Activated CD4-positive, alpha-beta memory T cell treated with anti-CD3 and anti-CD28 coated beads for 36 hours (primary cell): ENCODE results near the gene WASHC4. TPM values are rescaled to one million over a fixed set of nuclear protein-coding genes. Genes with fewer than 3 reads are reported as not detected.
A peak's percentile ranks its signal among the peaks of the same experiment; 100 is the strongest.

Experiments used
- CTCF ChIA-PET: fragments of 350-600 bp; sonication (Branson Sonifier 250); formaldehyde crosslinking; loops from one replicate; lab custom pipeline; 2021; ENCODE audit warnings: antibody characterized with exemption, inconsistent platforms; lab: Charles Lee
- POLR2A ChIA-PET: fragments of 350-600 bp; sonication (Branson Sonifier 250); formaldehyde crosslinking; loops from one replicate; lab custom pipeline; 2021; ENCODE audit warnings: antibody characterized with exemption; lab: Charles Lee
- DNase-seq: peaks from one replicate; pipeline ENCODE4 v3.0.0-alpha.2; 2020
- H3K27ac Mint-ChIP-seq: one replicate; pipeline ENCODE4 v1.8.0; 2021; ENCODE audit warnings: mixed read lengths
- H3K27me3 Mint-ChIP-seq: one replicate; pipeline ENCODE4 v1.8.0; 2021; ENCODE audit warnings: mixed read lengths
- H3K36me3 Mint-ChIP-seq: one replicate; pipeline ENCODE4 v1.8.0; 2021; ENCODE audit warnings: mixed read lengths
- H3K4me1 Mint-ChIP-seq: one replicate; pipeline ENCODE4 v1.8.0; 2021; ENCODE audit warnings: low read depth, mixed read lengths
- H3K4me3 Mint-ChIP-seq: one replicate; pipeline ENCODE4 v1.8.0; 2021; ENCODE audit warnings: mild to moderate bottlenecking, mixed read lengths
- H3K9me3 Mint-ChIP-seq: one replicate; pipeline ENCODE4 v1.8.0; 2021; ENCODE audit warnings: mixed read lengths
- intact Hi-C: fragments of 100-400 bp; cut with micrococcal nuclease; formaldehyde crosslinking; loops from one replicate; pipeline ENCODE4 v1.15.1; 2023
- total RNA-seq, 2 experiments: library from RNA; stranded (reverse); gene quantifications; one replicate each; pipeline ENCODE4 v1.2.3, GENCODE V29; 2021

WASHC4 gene
- total RNA-seq, 2 experiments from 2014 or later, result 34.2 to 36.8 TPM

DNA sequence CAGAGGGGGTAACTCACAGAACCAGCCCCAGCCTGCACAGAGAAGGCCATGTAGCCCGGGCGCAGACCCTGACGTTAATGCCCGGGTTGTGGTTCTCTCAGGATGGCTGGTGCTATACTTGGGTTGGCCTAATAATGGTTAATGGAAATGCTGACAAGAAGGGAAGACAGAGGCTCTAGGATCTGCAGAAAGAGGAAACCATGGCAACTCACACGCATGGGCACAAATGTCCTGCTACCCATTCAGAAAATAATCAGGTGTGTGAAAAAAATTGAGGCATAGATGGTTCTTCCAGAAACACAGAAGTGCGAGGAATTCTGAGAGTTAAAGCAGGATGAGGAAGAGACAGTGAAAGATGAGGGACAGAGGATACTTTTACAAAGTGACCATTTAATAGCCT lies 94.7 kb downstream of the WASHC4 start:
- ChIA-PET CTCF (no interaction called here), POLR2A (no interaction called here)
- peaks cover 21% of the 10 kb centered on the region for H3K4me1 Mint-ChIP-seq
- no peak for DNase-seq
- no peaks in the 10 kb centered on the region for H3K9me3 Mint-ChIP-seq
- no peak overlapping the region for H3K27ac Mint-ChIP-seq
- H3K36me3 Mint-ChIP-seq, result peaks cover 19% of the 10 kb centered on the region
- intact Hi-C loops, result no loop called here
- H3K4me3 Mint-ChIP-seq, result no peak overlapping the region
- H3K27me3 Mint-ChIP-seq, result no peaks in the 10 kb centered on the region

- intact Hi-C loops, result loop anchor here (2.0 kb wide), 1 partner anchor 25 kb away; no protein-coding TSS in a partner anchor
- H3K4me1 Mint-ChIP-seq, result peaks cover 21% of the 10 kb centered on the region
- H3K4me3 Mint-ChIP-seq, result no peak overlapping the region
- H3K27ac Mint-ChIP-seq, result no peak overlapping the region
- H3K9me3 Mint-ChIP-seq, result no peaks in the 10 kb centered on the region
- ChIA-PET CTCF (no interaction called here), POLR2A (no interaction called here)
- H3K36me3 Mint-ChIP-seq, result peaks cover 18% of the 10 kb centered on the region
- DNase-seq, result no peak
- H3K27me3 Mint-ChIP-seq, result no peaks in the 10 kb centered on the region
Measured at GRCh38 chr12:105204127-105204526, 96.6 kb downstream of the WASHC4 start.

DNA sequence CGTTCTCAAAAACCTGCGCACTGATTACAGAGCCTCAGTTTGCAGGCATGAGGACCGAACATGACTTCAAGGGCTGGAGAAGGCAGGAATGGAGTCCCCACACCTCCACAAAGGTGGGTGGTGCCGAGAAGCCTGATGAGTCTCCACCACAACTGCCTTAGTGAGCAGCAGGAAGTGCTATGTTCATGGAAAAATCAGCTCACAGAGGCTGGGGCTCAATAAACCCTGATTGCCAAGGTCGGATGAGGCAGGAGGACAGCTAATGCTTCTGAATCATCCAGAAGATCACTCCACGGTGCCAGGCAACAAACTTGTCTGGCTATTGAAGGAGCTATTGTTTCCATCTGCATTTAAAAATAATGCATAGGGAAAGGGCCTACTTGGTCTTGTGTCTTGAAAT lies 97.4 kb downstream of the WASHC4 start:
- peak overlapping the region; percentile 81 for H3K27ac Mint-ChIP-seq

GRCh38 chr12:105205322-105206048 lies 98.0 kb downstream of the WASHC4 start:
- Mint-ChIP-seq H3K27ac (peak overlapping the region; percentile 81), H3K36me3 (peaks cover 20% of the 10 kb centered on the region), H3K4me1 (peaks cover 21% of the 10 kb centered on the region), H3K9me3 (no peaks in the 10 kb centered on the region), H3K27me3 (no peaks in the 10 kb centered on the region), H3K4me3 (no peak overlapping the region)
- intact Hi-C loops, result loop anchor here (2.0 kb wide), 1 partner anchor 23 kb away; no protein-coding TSS in a partner anchor
- no peak for DNase-seq
- ChIA-PET POLR2A (no interaction called here), CTCF (interaction anchor here (0.9 to 1.0 kb wide), 2 partner anchors 15 to 178 kb away, joined by 3 to 4 read pairs; no protein-coding TSS in a partner anchor)

More for the DNA sequence above, 97.4 kb downstream of the WASHC4 start:
- POLR2A ChIA-PET, result no interaction called here
- intact Hi-C loops, result loop anchor here (2.0 kb wide), 1 partner anchor 24 kb away; no protein-coding TSS in a partner anchor
- Mint-ChIP-seq H3K27me3 (no peaks in the 10 kb centered on the region), H3K4me1 (peaks cover 21% of the 10 kb centered on the region), H3K9me3 (no peaks in the 10 kb centered on the region), H3K36me3 (peaks cover 20% of the 10 kb centered on the region), H3K4me3 (no peak overlapping the region)
- DNase-seq, result peak; percentile 73
- CTCF ChIA-PET, result interaction anchor here (0.9 to 1.0 kb wide), 2 partner anchors 15 to 178 kb away, joined by 3 to 4 read pairs; no protein-coding TSS in a partner anchor

- H3K4me3 Mint-ChIP-seq, result no peak overlapping the region
- peaks cover 21% of the 10 kb centered on the region for H3K4me1 Mint-ChIP-seq
- H3K27me3 Mint-ChIP-seq, result no peaks in the 10 kb centered on the region
- H3K9me3 Mint-ChIP-seq, result no peaks in the 10 kb centered on the region
- DNase-seq, result no peak
- peaks cover 24% of the 10 kb centered on the region for H3K36me3 Mint-ChIP-seq
- intact Hi-C loops, result no loop called here
- ChIA-PET CTCF (interaction anchor here (1.2 kb wide), 1 partner anchor 1096 kb away, joined by 3 read pairs; no protein-coding TSS in a partner anchor), POLR2A (no interaction called here)
- H3K27ac Mint-ChIP-seq, result no peak overlapping the region
Measured at GRCh38 chr12:105206686-105207374, 99.3 kb downstream of the WASHC4 start.

GRCh38 chr12:105209091-105209490 lies 101.6 kb downstream of the WASHC4 start:
- H3K4me3 Mint-ChIP-seq, result no peak overlapping the region
- peaks cover 15% of the 10 kb centered on the region for H3K4me1 Mint-ChIP-seq
- H3K27ac Mint-ChIP-seq, result no peak overlapping the region
- intact Hi-C loops, result no loop called here
- no peak for DNase-seq
- ChIA-PET POLR2A (no interaction called here), CTCF (no interaction called here)
- no peaks in the 10 kb centered on the region for H3K9me3 Mint-ChIP-seq
- H3K36me3 Mint-ChIP-seq, result peaks cover 22% of the 10 kb centered on the region
- H3K27me3 Mint-ChIP-seq, result no peaks in the 10 kb centered on the region

GRCh38 chr12:105212438-105212837 lies 104.9 kb downstream of the WASHC4 start:
- no peaks in the 10 kb centered on the region for H3K9me3 Mint-ChIP-seq
- H3K4me1 Mint-ChIP-seq, result no peaks in the 10 kb centered on the region
- no peak for DNase-seq
- CTCF ChIA-PET, result no interaction called here
- H3K36me3 Mint-ChIP-seq, result peaks cover 31% of the 10 kb centered on the region
- H3K27me3 Mint-ChIP-seq, result no peaks in the 10 kb centered on the region
- H3K27ac Mint-ChIP-seq, result no peak overlapping the region
- POLR2A ChIA-PET, result no interaction called here
- intact Hi-C loops, result no loop called here
- no peak overlapping the region for H3K4me3 Mint-ChIP-seq

- POLR2A ChIA-PET, result no interaction called here
- CTCF ChIA-PET, result no interaction called here
- Mint-ChIP-seq H3K27ac (no peak overlapping the region), H3K4me1 (no peaks in the 10 kb centered on the region), H3K9me3 (no peaks in the 10 kb centered on the region), H3K36me3 (peaks cover 31% of the 10 kb centered on the region), H3K4me3 (no peak overlapping the region), H3K27me3 (no peaks in the 10 kb centered on the region)
- DNase-seq, result no peak
- intact Hi-C loops, result no loop called here
Measured at GRCh38 chr12:105214148-105214547, 106.6 kb downstream of the WASHC4 start.

- ChIA-PET POLR2A (no interaction called here), CTCF (no interaction called here)
- intact Hi-C loops, result no loop called here
- H3K27ac Mint-ChIP-seq, result no peak overlapping the region
- H3K27me3 Mint-ChIP-seq, result no peaks in the 10 kb centered on the region
- no peak for DNase-seq
- no peaks in the 10 kb centered on the region for H3K4me1 Mint-ChIP-seq
- no peak overlapping the region for H3K4me3 Mint-ChIP-seq
- no peaks in the 10 kb centered on the region for H3K9me3 Mint-ChIP-seq
- peaks cover 29% of the 10 kb centered on the region for H3K36me3 Mint-ChIP-seq
Measured at GRCh38 chr12:105214670-105215375, 107.3 kb downstream of the WASHC4 start.

GRCh38 chr12:105218434-105218833 lies 110.9 kb downstream of the WASHC4 start:
- Mint-ChIP-seq H3K9me3 (no peaks in the 10 kb centered on the region), H3K4me1 (no peaks in the 10 kb centered on the region), H3K4me3 (no peak overlapping the region), H3K27me3 (no peaks in the 10 kb centered on the region), H3K36me3 (peaks cover 38% of the 10 kb centered on the region), H3K27ac (no peak overlapping the region)
- intact Hi-C loops, result no loop called here
- ChIA-PET POLR2A (interaction anchor here (0.7 kb wide), 1 partner anchor 17 kb away, joined by 3 read pairs; the partner anchor contains the start of gene APPL2), CTCF (interaction anchor here (0.6 kb wide), 1 partner anchor 173 kb away, joined by 3 read pairs; no protein-coding TSS in a partner anchor)
- DNase-seq, result no peak
